GM19395 (cell line): Measurements from ENCODE around the gene NKX6-2.
"Not testable (repeated sequence)": the region's sequence is repeated elsewhere in the genome, so short reads cannot be mapped to it uniquely, and the experiment has no call there.

Experiments used
- ATAC-seq: cut with Tn5 transposase; IDR thresholded peaks from one replicate; pipeline ENCODE4 v1.9.1; 2021; ENCODE audit warnings: mild to moderate bottlenecking, moderate library complexity; ENCODE audit not compliant: unreplicated experiment

Gene NKX6-2

GRCh38 chr10:132783940-132784865, 1.7 kb downstream of the NKX6-2 start:
- no peak for ATAC-seq

- no peak for ATAC-seq
Measured at GRCh38 chr10:132783165-132783939, 2.6 kb downstream of the NKX6-2 start.

- ATAC-seq: no peak
Measured at GRCh38 chr10:132781556-132781955, 4.4 kb downstream of the NKX6-2 start.

DNA sequence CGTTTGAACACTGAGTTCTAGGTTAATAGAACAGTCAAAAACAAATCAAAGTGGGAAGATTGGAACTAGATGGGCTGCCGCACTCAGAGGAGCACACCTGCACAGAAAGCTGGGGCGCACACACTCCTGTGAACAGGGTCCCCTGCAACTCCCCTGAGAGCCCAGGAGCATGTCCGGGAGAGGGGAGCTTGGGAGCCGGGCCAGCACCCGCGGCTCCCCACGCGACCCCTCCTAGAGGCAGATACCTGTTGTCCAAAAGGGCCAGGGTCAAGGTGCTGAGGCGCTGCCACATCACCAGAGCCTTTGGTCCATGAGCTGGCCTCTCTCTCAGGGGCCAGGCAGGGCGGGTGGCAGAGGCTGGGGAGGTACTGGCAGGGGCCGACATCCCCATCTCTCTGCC, 5.6 kb downstream of the NKX6-2 start:
- no peak for ATAC-seq

DNA sequence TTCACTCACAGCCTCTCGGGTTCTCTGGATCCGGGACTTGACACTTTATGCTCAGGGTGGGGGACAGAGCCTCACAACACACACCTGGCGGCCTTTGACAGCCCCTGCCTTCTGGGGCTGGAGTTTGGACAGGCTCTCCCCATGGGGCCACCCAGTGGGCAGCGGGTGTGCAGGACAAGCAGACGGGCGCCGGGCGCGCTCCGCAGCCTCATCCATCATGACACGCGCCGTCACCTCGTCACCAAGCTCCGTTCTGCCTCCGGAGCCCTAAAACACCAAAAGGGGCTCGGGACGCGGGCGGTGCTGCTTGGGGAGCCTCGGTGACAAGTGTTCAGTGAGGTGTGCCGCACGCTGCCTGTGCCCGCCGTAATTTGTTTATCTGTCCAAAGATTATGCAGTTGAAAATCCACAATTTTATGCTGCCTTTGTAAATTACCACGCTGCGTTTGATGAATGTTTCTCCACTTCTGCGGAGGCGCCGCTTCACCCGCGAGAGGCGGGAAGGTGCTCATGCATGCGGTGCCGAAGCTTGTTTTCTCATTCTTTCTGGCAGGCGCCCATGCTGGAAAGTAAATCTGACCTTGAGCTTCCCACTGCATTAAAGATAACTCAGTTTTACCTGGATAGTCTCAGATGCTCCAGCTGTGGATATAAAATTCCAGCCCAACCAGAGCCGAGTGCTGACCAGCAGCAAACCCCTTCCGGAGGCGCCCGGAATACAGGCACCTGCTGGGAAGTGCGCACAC, 6.2 kb downstream of the NKX6-2 start:
- no peak for ATAC-seq

GRCh38 chr10:132777441-132777840, 8.5 kb downstream of the NKX6-2 start:
- ATAC-seq: no peak

DNA sequence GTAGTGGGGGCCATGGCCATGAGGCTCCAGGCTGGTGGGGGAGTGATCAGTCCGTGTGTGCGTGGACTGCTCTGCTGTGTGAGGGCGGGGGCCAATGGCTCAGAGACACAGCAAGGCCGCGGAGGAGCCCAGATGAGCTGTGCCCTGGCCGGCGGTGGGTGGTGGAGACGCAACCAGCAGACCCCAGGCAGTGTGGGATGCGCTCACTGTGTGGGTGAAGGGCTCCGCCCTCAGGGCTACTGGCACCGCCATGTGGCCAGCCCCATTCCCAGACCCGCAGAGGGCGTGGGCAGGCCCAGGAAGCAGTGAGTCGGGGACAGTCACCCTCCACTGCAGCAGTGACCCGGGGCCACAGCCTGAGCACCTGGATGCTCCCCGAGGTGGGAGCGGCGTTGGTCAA, 9.1 kb downstream of the NKX6-2 start:
- no peak for ATAC-seq

DNA sequence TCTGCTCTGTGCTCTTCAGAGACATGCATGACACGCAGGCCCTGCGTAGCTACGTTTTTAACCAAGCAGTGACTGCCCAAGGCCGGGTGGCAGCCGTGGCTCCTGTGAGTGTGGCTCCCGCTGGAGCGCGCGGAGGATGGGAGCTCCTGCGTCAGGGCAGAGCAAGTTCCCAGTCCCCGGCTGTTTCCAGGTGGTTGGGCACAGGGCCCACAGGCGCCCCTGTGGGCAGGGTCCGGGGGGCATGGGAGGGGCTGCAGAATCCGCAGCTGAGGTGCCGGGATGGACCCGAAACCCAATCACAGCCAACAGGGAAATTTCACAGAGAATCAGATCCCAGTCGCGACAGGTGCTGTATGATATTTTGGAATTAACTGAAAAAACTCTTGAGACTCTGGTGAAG, 9.8 kb downstream of the NKX6-2 start:
- ATAC-seq: no peak

GRCh38 chr10:132774902-132775863, 10.8 kb downstream of the NKX6-2 start:
- no peak for ATAC-seq

DNA sequence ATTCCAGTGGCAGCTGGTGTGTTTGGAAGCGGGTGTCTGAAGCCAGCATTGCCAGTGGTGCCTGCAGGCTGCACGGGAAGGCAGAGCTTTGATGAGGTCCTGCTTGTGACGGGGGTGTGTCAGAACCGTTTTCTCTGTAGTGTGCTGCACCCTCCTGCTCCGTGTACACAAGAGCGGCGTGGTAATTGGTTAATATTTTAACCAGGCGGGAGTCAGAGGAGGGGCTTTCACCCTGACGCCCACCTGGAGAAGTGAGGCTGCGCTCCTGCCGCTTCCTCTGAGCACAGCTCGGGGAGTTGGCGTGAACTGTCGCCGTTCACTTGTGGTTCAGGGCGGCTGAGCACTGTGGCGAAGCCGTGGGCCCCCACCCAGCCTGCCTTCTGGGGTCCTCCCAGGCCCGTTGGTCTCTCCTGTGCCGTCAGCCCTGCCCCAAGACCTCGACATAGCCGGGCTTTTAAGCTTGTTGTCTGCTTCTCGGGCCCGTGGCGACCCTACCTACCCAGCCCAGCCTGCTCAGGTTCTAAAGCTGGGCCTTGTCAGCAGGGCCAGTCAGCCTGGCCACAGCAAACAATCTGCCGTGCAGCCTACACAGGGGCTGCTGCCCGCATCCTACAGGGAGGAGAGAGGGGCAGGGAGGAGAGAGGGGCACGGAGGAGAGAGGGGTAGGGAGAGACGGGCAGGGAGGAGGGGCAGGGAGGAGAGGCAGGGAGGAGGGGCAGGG, 11.6 kb downstream of the NKX6-2 start:
- no peak for ATAC-seq

DNA sequence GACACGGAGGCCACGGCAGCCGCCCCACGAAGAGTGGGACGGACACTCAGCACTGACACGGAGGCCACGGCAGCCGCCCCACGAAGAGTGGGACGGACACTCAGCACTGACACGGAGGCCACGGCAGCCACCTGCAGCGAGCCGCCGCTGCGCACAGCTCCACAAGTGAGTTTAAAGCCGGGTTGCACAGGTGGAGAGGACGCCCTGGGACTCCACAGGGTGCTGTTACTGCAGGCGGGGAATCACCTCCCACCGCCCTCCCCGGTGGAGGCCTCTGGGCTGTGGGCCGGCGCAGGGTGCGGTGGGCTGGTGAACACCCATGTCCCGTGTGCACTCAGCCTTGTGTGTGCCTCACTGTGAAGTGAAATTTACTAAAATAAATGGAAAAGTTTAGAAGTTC, 13.1 kb downstream of the NKX6-2 start:
- ATAC-seq: not testable (repeated sequence)

GRCh38 chr10:132770061-132771021, 15.6 kb downstream of the NKX6-2 start:
- no peak for ATAC-seq

GRCh38 chr10:132768346-132769248, 17.4 kb downstream of the NKX6-2 start:
- ATAC-seq: no peak

GRCh38 chr10:132766291-132766690, 19.7 kb downstream of the NKX6-2 start:
- ATAC-seq: no peak

DNA sequence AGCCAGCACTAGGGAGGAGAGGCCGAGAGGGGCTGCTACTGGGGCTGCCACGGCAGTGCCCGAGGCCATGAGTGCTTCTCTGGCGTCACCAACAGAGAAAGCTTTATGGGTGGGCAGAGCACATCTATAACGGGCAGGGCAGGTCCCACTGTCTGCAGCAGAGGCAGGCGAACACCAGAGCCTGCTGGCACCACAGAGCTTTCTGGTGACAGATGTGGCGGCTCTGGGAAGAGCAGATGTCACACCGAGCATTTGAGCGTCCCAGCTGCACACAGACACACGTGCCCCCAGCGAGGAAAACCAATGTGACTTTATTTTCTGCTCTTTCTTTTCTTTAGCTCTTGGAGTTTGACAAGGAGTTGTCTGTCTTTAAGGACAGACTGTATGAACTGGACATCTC, 20.5 kb downstream of the NKX6-2 start:
- ATAC-seq: no peak

- ATAC-seq: no peak
Measured at GRCh38 chr10:132764108-132764507, 21.8 kb downstream of the NKX6-2 start.

GRCh38 chr10:132763545-132763944, 22.4 kb downstream of the NKX6-2 start:
- ATAC-seq: no peak
